ENCODE results near the gene NIP7.

- TF ChIP-seq CTCF (conservative IDR thresholded peaks at IDR 0.05; ENCODE audit: low read depth, low read length) (no peak), EZH2 (IDR thresholded peaks at IDR 0.05; ENCODE audit: low read length, unreplicated experiment) (no peak), EZH2phosphoT487 (IDR thresholded peaks at IDR 0.05; ENCODE audit: borderline replicate concordance, low read length) (no peak)
Observed at GRCh38 chr16:69318177-69318910, 21.2 kb upstream of the NIP7 start.
